Stimulated activated CD4-positive, alpha-beta T cell treated with anti-CD3 and anti-CD28 coated beads, Interleukin-12 subunit alpha, Interleukin-12 subunit beta, amount 100 ng/mL, for 24 hours (primary cell): Measurements from ENCODE around the gene PEAR1.

Source experiments
- DNase-seq, 2 experiments: peaks; one replicate each; pipeline ENCODE4 v3.0.0-alpha.2; 2020; ENCODE audit warnings: low read depth in 2 of 2

Gene PEAR1

GRCh38 chr1:156899956-156900718 lies 6.6 kb downstream of the PEAR1 start:
- DNase-seq: no peak

DNA sequence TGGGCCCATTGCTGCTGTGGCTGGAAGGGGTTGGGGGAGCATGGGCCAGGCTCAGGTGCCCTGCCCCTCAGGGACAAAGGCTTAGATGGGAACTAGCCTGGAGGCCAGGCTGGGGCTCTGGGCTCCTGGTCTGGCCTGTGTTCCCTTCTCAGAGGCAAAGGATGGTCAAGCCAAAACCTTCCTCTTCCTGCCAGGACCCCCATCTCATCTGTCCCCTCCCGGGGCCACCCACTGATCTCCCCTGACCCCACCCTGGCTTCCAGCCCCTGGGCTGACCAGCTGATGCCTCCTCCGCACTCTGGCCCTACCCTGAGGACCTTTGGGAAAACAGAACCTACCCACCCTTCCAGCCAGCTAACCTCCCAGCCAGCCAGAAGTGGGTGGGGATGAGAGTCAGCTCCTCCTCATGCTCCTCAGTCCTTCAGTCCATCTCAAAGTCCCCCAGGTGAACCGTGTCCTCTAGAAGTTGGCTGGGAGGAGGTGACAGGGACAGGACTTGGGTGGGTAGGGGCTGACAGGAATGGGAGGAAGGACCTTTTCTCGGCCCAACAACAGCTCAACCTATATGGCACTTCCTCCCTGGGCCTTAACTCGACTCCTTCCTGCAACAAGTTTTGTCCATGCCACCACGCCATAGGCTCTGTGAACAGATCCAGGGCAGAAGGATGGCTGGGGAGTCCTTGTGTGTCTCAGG lies 7.5 kb downstream of the PEAR1 start:
- DNase-seq: no peak

- no peak for DNase-seq
These were observed 8.0 kb downstream of the PEAR1 start for GRCh38 chr1:156901590-156901900.

- DNase-seq: no peak
These were observed 8.7 kb downstream of the PEAR1 start for GRCh38 chr1:156901966-156902915.

DNA sequence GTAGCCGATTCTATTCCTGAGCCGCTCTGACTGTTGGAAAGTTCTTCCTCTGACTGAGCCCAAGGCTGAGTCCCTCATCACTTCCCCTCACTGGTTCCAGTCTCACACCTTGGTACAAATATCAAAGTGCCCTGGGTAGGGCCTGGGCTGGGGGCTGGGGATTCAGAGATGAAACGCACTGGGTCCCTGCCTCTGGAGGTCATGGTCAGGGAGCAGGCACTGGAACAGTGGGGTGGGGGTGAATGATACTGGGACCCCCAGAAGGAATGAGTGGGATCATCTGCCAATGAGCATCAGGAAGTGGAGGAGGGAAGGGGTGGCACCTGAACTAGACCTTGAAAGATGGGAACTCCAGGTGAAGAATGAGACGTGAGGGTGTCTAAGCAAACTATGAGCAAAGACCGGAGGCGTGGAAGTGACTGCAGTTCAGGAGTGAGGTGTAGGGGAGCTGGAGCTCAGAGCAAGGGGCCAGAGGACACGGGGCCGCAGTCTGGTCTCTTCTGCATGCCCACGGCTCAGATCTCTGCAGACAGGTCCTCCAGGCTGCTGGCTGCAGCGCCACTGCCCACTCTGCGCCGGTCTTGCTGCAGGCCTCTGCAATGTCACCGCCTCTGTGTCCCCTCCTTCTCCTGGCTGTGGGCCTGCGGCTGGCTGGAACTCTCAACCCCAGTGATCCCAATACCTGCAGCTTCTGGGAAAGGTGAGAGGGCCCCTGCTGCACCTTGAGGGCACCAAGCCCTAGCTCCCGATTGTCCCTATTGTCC lies 10.0 kb downstream of the PEAR1 start:
- DNase-seq: no peak

DNA sequence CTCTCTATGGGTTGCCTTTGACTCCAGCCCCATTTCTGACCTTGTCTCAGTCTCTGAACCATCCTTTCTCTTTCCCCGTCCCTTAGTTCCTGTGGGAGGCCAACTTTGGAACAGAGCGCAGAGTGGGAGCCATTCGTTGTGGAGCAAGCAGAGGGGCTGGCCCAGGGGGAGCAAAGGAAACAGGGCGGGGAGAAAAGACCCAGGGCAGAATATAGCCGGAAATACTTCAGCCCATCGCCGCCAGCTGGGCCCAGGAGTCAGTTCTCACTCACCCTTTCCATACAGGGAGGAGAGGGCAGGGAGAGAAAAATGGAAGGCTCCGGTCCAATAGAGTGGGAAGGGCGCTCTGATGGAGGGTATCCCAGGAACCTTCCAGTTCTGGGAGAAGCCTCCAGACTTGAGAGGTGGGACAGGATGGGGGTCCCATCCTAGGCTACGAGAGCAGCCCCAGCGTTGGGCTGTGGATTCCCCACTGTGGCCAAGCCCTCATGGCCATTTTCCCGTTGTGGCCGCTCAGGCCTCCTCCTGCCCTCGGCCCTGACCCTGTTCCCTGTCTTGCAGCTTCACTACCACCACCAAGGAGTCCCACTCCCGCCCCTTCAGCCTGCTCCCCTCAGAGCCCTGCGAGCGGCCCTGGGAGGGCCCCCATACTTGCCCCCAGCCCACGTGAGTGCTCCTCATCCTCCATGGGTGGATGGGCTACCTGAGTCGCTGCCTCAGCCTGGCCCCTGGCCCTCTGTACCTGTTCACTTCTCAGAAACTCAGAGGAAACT lies 10.9 kb downstream of the PEAR1 start:
- no peak for DNase-seq

DNA sequence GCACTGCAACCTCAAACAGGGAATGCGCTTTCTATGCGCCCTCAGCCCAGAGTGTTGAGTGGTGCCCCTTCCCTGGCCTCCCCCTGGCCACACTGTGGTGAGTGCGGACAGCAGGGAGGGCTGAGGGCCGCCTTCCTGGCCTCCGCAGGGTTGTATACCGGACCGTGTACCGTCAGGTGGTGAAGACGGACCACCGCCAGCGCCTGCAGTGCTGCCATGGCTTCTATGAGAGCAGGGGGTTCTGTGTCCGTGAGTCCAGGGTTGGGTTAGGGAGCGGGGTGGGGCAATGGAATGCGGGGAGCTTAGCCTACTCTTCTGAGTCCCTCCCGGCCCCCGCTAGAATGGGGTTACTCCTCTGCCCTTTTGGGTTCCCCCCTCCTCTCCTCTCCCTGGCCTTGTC lies 11.7 kb downstream of the PEAR1 start:
- DNase-seq: no peak

- DNase-seq: no peak
These were observed 12.1 kb downstream of the PEAR1 start for GRCh38 chr1:156905651-156906050.

DNA sequence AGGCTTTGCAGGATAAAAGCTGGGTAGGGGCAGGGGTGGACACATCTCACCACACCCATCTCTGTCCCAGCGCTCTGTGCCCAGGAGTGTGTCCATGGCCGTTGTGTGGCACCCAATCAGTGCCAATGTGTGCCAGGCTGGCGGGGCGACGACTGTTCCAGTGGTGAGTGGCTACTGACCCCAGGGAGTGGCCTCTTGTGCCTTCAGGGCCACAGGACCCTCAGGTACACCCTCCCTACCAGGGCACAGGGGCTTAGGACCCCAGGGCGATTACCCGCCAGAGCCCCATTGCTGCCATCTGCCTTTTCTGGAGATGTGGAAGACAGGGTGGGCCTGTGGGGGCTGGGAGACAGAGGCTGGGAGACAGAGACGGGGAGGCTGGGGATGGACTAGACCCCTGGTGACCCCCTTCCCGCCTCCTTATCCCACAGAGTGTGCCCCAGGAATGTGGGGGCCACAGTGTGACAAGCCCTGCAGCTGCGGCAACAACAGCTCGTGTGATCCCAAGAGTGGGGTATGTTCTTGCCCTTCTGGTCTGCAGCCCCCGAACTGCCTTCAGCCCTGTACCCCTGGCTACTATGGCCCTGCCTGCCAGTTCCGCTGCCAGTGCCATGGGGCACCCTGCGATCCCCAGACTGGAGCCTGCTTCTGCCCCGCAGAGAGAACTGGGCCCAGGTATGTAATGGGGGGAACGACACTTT lies 12.8 kb downstream of the PEAR1 start:
- no peak for DNase-seq

- no peak for DNase-seq
These were observed 15.0 kb downstream of the PEAR1 start for GRCh38 chr1:156908541-156908940.

GRCh38 chr1:156908955-156909354 lies 15.4 kb downstream of the PEAR1 start:
- no peak for DNase-seq

- no peak for DNase-seq
These were observed 16.2 kb downstream of the PEAR1 start for GRCh38 chr1:156909671-156910070.

DNA sequence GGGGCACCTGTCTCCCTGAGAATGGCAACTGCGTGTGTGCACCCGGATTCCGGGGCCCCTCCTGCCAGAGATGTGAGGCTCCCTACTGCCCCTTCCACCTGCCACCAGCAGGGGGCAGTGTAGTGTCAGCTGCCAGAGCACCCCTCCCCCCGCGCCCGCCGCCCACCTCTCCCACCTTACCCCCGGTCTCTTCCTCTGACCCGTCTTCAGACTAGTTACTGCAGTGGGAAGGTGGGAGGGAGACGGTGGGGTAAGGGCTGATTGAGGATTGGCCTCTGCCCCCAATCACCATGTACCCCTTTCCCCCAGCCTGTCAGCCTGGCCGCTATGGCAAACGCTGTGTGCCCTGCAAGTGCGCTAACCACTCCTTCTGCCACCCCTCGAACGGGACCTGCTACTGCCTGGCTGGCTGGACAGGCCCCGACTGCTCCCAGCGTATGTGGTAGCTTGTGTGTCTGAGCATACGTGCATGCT lies 16.8 kb downstream of the PEAR1 start:
- DNase-seq: peak; percentile 23 to 60

DNA sequence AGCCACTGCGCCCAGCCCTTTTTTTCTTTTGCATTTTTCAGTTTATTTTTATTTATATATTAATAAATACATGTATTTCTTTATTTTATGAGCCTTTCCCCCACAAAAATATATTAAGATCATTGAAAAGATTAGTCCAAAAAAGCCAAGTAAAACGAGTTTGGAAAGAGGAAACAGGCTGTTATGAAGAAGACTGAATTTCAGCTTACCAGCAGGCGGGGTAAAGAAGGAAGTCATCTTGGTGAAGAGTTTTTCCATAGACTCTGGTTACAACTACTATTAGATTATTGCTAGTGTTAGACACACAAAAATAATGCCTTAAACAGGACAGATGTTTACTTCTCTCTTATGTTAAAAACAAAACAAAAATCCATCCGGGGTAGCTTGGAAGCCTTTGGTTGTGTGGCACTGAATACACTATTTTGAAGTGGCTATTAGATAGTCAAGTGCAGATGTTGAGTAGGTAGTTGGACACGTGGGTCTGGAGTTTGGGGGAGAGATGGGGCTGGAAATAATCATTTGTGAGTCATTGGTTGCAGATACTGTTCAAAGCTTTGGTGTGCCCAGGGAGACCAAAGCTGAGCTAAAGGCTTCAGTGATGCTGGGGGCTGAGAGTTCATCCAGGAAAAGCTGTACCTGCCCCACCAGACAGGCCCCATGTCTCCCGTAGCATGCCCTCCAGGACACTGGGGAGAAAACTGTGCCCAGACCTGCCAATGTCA lies 18.2 kb downstream of the PEAR1 start:
- no peak for DNase-seq

DNA sequence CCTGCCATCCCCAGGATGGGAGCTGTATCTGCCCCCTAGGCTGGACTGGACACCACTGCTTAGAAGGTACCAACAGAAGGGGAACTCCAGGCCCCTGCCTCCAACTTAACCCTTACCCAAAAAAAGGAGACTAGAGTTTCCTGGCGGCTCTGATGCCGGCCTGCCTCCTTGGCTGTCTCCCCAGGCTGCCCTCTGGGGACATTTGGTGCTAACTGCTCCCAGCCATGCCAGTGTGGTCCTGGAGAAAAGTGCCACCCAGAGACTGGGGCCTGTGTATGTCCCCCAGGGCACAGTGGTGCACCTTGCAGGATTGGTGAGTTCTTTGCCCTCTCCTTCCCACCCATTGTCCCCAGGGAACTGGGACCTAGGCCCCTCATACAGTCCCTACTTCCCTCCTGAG lies 18.8 kb downstream of the PEAR1 start:
- no peak for DNase-seq

DNA sequence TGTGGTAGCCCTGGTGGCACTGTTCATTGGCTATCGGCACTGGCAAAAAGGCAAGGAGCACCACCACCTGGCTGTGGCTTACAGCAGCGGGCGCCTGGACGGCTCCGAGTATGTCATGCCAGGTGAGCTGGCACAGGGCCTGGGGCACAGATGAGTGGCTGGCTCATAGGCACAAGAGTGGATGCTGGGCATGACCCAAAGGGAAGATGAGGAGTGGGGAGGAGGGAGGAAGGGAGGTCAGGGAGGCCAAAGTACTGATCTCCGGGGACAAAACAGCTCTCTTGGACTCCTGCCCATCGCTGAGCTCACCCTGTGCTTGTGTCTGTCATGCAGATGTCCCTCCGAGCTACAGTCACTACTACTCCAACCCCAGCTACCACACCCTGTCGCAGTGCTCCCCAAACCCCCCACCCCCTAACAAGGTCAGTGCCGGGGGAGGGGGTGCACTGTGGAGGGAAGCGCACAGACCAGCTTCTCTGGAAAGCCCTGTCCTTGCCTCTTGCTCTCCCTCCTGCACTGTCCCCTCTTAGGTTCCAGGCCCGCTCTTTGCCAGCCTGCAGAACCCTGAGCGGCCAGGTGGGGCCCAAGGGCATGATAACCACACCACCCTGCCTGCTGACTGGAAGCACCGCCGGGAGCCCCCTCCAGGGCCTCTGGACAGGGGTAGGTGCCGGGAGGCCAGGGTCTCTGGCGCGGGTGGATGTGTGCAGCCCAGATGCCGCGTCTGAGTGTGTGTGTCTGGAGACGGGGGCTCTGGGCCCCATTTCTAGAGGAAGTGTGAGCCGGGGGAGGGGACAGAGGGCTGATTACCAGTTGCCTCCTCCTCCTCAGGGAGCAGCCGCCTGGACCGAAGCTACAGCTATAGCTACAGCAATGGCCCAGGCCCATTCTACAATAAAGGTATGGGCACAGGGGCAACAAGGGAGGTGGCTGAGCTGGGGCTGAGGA lies 19.6 kb downstream of the PEAR1 start:
- no peak for DNase-seq

DNA sequence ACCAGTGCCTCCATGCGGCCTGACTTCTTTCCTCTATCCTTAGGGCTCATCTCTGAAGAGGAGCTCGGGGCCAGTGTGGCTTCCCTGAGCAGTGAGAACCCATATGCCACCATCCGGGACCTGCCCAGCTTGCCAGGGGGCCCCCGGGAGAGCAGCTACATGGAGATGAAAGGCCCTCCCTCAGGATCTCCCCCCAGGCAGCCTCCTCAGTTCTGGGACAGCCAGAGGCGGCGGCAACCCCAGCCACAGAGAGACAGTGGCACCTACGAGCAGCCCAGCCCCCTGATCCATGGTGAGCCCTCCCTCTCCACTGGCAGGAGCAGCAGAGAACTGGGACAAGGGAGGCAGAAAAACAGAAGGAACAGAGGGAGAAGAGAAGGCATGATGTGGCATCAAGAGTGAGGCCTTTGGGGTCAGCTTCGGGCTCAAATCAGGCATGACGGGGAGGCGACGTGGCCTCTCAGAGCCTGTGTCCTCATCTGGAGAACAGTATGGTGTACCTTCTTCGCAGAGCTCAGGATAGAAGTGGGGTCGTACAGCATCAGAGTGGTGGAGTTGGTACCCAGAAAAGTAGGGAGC lies 20.4 kb downstream of the PEAR1 start:
- no peak for DNase-seq

GRCh38 chr1:156914440-156914856 lies 20.9 kb downstream of the PEAR1 start:
- DNase-seq: no peak
